ENCODE results near the gene OTOR.

DNA sequence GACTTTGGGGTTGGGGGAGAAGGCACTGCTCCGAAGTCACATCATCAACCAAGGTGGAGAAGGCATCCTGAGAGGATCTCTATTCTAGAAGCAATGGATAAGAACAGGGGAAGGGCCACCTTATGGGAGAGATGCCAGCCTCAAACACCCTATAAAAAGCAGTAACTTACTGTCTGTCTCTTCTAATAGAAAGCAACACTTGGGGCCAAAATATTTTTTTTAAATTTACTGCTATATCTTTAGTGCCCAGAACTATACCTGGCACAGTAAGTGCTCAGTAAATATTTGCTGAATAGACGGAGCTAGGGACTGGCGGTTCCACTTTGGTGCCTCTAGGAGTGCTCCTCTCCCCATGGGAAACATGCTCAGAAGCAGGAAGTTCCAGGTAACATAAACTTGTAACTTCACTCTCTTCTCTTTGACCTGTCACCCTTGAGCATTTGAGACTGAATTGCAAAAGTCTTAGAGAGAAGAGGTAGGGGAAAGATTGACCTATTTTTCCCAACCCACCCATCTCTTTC, 807 bp upstream of the OTOR start:
- TF ChIP-seq POLR2AphosphoS5 (IDR thresholded peaks at IDR 0.05; ENCODE audit: borderline replicate concordance, low read depth, low read length) (no peak), EZH2 (IDR thresholded peaks at IDR 0.05) (no peak), FOXP2 (optimal IDR thresholded peaks at IDR 0.05; ENCODE audit: control extremely low read depth, extremely low read length, insufficient read depth) (no peak)
